Measurements from ENCODE around the gene MORN3. TPM values are rescaled to one million over a fixed set of nuclear protein-coding genes. Genes with fewer than 3 reads are reported as not detected.

MORN3 gene
- total RNA-seq, 1 donor from 2014 or later = under 0.01 TPM

DNA sequence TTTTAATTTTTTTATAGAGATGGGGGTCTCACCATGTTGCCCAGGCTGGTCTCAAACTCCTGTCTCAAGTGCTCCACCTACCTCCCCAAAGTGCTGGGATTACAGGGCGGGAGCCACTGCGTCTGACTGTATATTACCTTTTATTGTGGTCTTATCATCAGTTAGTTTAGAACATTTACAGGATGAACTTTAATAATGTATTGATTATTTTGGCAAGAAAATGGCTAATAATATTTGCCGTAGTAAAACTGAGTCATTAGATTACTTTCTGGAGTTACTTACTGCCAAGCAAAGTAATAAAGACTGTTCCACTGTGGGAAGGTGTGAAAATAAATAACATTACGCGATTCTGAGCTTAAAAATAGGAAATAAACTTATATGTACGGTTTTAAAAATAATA lies 66.7 kb downstream of the MORN3 start:
- DNase-seq (ENCODE audit: low read depth in 2 of 2) = no peak

DNA sequence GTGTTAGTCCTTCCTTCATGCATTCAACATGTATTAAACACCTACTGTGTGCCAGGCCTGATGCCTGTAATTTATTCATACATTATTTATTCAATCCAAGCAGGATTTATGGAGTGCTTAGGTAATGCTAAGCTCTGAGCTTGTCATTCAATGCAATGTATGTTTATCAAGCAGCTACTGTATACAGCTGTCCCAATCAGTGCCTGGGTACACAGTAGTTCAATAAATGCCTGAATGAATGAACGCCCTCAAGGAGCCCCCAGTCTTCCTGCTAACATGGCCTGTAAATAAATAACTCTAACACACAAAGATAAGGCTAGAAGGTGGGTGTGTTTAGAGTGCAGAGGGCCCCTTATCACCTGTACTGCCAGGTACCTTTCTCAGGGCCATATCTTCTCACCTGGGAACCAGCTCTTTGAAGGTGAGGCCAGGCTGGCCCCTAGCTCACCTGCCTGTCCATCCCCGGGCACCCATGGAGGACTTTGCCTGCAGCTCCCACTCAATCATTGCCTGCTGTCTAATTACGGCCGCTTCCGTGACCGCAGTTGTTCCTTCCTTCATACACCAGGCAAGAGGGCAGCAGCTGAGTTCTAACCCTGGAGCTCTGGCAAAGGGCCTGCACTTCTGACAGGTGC lies 68.6 kb downstream of the MORN3 start:
- DNase-seq (ENCODE audit: low read depth in 2 of 2) = no peak

Other genes with a start within 250 kb of the MORN3 start
- 14.8 and 20.0 TPM in 2 replicates for gene KDM2B, start 88.6 kb downstream of the MORN3 start, total RNA-seq
- 6.5 and 7.5 TPM in 2 replicates for gene ORAI1, start 43.1 kb downstream of the MORN3 start, total RNA-seq
- 2.8 and 5.0 TPM in 2 replicates for gene TMEM120B, start 43.1 kb upstream of the MORN3 start, total RNA-seq
- gene RHOF, start 124.0 kb upstream of the MORN3 start, total RNA-seq = 2.6 and 3.3 TPM in 2 replicates
- gene SETD1B, start 134.4 kb upstream of the MORN3 start, total RNA-seq = 1.3 and 1.4 TPM in 2 replicates
- not detected in 2 replicates for gene HPD, start 189.2 kb upstream of the MORN3 start, total RNA-seq
- 29.0 and 40.1 TPM in 2 replicates for gene PSMD9, start 219.1 kb upstream of the MORN3 start, total RNA-seq
- gene CFAP251, start 248.9 kb upstream of the MORN3 start, total RNA-seq = 1.7 and 2.6 TPM in 2 replicates

Measured in lung microvascular endothelial cell (primary cell).